SW 1271 (cell line): Measurements from ENCODE around the gene GOLGA6D.
"Not testable (repeated sequence)": the region's sequence is repeated elsewhere in the genome, so short reads cannot be mapped to it uniquely, and the experiment has no call there.

Experiments
- DNase-seq, 2 experiments: peaks; one replicate each; lab custom pipeline; 2025; lab: John Stamatoyannopoulos, UW

Gene GOLGA6D, protein sequence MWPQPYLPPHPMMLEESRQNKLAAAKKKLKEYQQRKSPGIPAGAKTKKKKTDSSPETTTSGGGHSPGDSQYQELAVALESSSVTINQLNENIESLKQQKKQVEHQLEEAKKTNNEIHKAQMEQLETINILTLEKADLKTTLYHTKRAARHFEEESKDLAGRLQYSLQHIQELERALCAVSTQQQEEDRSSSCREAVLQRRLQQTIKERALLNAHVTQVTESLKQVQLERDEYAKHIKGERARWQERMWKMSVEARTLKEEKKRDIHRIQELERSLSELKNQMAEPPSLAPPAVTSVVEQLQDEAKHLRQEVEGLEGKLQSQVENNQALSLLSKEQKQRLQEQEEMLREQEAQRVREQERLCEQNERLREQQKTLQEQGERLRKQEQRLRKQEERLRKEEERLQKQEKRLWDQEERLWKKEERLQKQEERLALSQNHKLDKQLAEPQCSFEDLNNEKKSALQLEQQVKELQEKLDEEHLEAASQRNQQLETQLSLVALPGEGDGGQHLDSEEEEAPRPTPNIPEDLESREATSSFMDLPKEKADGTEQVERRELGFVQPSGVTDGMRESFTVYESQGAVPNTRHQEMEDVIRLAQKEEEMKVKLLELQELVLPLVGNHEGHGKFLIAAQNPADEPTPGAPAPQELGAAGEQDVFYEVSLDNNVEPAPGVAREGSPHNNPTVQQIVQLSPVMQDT

DNA sequence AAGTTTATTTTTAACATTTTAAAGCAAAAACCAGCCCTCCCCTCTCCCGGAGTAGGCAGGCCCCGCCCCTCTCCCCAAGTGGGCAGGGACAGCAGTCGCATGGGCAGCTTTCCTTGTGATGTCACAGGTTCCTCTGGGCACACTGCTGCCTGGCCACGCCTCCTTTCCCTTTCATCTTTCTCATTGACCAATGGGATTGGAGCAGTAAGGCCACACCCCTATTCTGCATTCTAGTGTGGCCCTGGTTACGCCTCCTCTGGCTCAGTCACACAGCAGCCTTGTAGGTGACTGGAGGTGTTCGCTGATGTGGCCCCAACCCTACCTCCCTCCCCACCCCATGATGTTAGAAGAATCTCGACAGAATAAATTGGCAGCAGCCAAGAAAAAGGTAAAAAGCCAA, at the start of gene GOLGA6D:
TSS of gene GOLGA6D (plus strand) at position 264 of the 400 bp plus-strand sequence. CDS start at position 305, 41 bp downstream.
- DNase-seq = not testable (repeated sequence)

DNA sequence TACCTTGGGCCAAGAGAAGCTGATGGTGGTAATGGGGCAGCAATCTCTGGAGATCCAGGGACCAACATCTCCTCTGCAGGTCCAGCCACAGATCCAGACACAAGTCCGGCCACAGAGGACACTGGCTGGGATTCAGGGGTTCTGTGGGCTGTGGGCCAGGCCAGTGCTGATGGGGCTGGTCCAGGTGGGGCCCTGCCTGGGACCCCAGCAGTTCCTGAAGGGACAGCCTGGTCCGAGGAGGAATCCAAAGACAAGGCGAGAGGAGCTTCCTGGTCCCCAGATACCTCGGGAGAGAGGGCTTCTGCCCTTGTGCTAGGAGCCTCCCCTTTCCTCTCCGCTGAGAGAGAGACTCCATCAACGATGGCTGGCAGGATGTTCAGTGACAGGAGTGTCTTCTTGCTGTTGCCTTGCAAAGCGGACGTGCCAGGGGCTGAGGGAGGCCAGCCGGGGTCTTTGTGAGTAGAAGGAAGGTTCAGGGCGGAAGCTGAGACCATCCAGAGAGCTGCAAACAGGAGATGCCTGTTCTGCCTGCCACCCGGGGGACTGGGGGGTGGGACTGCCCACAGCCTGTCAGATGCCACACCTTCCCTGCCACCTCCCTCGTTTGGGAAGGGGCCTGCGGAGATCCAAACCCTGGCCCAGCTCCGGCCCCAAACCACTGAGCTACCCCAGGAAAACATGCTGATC, 49.0 kb upstream of the GOLGA6D start:
- no peak for DNase-seq

DNA sequence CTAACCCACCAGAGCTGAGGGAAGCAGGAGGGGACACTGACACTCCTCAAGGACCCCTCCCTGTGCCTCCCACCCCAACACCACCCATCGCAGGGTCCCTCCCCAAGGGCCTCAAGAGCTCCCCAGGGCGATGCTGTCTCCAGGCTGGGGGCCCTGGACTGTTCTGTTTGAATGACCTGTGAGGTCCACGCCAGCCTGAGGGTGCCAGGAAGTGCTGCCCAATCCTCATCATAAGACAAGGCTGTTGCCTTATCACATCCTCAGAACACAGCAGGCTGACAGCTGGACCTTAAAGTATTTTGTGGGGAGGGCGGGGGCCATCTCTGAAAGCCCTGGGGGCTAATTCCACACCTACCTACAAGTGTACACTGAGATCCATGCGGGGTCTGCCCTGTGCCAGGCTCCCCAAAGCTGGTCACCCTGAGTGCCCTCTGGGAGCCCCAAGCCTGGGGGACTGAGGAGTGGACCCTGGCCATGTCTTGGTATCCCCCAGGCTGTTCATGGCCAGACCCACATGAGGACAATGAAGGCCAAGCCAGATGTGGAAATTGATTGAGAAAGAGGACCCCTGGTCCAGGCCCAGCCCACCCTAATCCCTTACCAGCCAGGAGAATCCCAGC, 48.3 kb upstream of the GOLGA6D start:
- no peak for DNase-seq

DNA sequence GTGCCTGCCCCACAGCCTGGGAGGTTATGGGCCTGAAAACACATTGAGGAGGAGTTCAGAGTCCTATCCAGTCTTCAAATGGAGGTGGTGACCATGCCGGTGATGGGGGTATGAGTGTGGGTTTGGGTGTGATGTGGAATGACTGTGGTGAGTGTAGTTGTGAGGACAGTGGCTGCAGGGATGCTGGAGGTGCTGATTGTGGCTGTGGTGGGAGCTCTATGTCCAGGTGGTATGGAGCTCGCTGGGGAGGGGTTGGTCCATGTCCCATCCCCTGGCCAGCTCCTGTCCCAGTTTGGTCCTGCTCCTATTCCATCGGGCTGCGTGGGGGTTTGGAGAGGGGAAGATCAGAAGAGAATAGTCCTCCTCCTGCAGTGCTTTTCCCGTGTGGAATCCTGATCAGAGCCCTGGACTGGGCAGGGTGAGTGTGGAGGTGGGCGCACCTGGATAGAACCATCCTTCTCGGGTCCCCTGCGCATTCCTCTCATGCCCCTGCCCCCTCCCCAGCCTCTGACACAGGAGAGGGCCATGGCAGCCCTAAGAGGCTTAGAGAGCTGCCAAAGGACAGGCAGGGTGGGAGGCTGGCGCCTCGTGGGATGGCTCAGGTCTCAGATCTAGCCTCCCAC, 47.5 kb upstream of the GOLGA6D start:
- DNase-seq = no peak

DNA sequence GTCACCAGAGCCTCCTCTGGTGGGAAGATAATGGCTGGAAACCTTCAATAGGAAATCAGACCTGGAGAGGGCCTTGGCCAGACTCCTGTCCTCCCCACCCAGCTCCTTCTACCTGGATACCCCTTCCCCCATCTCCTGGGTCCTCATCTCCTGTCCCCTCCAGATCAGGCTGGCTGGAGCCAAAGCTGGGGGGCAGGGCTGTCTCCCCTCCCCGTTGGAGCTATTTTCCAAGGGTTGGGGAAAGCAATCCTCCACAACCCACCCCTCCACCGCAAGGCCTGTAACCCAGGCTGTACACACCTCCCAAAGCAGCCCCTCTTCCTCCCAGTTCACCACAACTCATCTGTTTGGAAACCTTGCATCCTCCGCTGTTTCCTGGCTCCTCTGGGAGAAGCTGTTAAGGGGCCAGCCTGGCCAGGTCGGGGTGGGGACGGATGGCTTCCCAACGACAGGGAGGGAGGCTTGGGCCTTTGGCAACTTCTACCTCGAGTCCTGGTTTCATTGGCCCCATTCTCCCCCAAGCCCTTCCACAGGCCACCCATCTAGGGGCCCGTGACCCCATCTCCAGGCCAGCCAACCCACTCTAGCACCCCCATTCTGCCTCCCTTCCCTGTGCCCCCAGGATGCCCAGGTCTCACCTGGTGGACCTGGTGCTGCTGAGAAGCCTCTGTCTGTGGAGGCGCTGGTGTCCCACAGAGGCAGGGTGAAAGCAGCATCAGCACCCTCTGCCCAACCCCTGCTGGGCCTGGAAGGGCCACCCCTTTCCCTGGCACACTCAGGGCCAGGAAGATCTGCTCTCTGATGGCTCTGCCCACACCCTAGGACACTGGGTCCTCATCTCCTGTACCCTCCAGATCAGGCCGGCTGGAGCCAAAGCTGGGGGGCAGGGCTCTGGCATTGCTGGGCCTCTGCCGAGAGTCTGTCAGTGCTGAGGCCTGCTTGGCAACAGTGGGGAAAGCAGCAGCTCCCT, 46.6 kb upstream of the GOLGA6D start:
- no peak for DNase-seq

DNA sequence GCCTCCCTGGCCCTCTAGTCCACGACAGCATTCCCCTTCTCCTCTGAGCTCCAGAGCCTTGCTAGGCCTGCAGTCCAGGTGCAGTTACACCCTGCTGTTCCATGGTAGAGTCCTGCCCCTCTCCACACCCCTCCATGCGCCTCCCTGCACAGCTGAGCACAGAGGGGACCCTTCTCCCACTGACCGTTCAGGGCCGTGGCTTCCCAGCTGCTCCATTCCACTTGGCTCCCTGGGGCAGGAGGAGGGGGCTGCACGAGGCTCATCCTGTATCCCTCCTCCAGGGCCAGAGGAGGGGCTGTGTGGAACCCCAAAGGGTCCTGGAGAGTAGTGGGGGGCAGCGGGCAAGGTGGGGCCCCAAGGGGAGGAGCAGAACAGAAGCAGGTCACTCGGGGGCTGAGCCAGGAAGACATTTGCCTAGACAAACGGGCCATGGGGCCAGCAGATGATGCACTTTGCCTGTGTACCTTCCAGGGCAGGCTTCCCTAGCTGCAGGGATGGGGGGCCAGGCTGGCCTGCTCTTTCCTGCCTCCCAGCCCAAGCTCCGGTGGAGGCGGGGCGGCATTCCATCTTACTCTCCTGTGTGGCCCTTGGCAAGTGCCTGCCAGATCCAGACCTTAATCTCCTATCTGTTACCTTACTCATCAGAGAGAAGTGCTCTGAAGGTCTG, 45.2 kb upstream of the GOLGA6D start:
- DNase-seq = no peak

DNA sequence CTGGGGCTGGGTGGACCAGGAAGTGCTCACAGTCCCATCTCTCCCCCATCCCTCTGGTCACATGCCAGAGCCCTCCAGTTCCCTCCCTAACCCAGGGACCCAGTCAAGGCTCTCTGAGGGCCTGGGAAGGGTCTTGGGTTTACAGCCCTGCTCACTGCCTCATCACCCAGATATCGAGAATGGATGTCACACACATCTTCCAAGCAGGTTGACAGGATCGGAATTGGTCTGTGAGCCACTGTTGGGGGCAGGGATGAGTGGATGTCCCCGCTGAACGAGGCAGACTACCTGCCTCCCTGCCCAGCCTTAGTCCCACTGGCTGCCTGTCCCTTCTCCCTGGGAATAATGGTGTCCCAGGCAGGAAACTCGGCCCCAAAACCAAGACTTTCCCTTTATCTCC, 44.5 kb upstream of the GOLGA6D start:
- DNase-seq = no peak

DNA sequence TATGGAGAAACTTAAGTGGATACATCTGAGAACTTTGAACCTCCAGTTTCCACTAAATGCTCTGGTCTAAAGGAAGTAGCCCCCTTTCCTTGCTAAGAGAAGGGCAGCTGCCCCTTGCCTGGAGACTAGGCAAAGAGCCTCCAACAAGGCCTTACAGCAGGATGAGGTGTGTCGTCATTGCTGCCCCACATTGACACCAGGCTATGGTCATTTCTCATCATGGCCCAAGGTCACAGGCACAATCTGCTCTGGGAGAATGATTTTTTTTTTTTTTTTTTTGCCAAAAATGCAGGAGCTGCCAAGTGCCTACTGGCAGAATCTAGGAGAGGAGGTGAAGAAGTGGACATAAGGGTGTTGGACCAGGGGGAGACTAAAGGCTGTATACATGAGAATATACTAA, 36.9 kb upstream of the GOLGA6D start:
- DNase-seq = not testable (repeated sequence)

DNA sequence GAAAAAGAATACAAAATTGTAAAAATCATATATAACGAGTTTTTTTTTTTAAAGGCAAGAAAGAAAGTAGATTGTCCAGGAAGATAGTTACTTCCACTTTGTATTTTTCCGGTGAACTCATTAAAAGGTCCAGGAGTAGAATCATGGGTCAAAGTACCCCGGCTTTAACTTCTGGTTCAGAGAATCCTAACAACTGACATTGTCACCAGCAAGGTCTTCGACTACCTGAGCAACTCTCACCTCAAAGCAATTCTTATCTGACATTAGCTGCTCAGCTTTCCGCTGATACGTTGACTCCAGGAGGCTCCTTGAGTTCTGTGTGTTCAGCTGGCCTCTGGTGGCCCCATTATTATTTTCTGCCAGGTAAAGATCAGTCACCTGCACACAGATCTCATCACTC, 33.6 kb upstream of the GOLGA6D start:
- DNase-seq = not testable (repeated sequence)

DNA sequence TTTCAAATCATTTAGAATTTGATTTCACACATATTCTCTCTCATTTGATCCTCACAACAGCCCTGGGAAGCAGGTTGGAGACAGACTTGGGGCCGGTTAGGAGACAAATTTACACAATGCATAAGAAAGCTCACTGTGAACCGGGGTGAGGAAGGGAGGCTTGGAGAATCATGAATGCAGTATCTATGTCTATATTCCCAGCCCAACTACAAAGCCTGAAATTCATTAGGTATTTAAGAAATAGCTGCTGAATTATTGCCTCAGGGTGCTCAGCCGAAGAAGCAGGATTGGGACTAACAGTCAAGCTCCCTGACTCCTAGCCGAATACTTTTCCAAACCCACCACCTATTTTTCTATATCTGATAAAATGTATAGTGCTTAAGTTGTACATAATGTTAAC, 32.9 kb upstream of the GOLGA6D start:
- DNase-seq = no peak

DNA sequence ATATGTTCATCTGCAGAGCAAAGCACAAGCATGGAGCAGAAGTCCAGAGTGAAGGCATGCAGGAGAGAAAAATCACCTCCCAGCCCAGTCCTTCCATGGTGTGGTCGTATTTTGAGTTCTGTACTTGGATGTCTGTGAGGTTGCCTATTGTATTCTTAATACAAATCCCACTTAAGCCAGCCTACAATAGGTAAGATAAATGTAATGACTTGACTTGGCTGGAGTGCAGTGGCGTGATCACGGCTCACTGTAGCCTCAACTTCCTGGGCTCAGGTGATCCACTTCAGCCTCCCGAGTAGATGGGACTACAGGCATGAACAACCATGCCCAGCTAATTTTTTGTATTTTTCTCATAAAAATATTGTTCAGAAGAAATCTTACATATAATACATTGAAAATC, 31.3 kb upstream of the GOLGA6D start:
- DNase-seq = not testable (repeated sequence)

DNA sequence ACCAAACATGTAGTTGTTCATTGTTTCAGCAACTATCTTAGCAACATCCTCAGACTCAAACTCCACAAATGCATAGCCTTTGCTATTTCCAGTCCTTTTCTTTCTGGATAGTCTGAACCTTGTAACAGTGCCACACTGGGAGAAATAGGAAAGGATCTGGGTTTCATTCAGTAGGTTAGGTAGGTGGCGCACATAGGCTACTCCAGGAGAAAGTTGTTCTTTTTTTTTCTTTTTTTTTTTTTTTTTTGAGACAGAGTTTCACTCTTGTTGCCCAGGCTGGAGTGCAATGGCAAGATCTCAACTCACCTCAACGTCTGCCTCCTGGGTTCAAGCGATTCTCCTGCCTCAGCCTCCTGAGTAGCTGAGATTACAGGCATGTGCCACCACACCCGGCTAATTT, 30.4 kb upstream of the GOLGA6D start:
- peak in 1 of 2 experiments; percentile 17 for DNase-seq

DNA sequence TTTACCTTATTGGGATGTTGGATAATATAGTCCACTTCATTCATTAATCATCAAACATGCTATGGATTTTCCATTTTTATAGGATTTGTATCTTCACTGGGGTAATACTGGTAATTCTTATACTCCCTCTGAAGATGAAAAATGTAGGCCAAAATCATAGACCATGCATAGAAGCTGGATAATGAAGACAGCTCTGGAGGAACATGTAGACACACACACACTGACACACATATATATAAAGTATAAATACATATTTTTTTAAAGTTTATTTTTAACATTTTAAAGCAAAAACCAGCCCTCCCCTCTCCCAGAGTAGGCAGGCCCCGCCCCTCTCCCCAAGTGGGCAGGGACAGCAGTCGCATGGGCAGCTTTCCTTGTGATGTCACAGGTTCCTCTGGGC, 24.6 kb upstream of the GOLGA6D start, which contains the start of gene GOLGA6C:
TSS of gene GOLGA6C (plus strand) at position 301 of the 400 bp plus-strand sequence. CDS start 265 bp downstream, outside the sequence.
- not testable (repeated sequence) for DNase-seq

DNA sequence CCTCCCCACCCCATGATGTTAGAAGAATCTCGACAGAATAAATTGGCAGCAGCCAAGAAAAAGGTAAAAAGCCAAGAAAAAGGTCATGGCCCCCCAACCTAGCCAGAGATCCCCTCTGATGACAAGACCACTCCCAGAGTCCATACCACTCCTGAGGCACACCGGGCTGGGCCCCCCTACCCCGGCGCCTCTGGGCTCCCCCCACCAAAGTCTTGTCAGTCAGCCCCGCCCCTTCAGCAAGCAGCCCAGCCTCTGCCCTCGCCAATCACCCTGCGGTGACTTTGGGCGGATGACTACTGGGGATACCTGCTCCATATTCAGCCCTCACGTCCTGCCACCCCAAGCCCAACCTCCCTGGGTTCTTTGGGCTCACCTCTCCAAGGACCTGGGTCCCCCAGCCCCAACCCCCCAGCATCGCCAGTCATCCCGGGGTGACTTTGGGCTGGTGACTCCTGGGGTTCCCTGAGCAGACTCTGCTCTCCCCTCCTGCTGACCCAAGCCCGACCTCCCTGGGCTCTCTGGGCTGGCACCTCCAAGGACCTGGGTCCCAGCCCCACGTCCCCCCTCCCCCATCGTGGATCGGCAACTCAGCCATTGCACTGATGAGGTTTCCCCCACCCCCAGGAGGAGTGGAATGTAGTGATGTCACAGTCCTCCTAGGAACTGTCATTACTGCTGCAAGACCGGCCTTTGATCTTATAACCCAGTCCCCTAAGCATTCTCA, 23.9 kb upstream of the GOLGA6D start:
- not testable (repeated sequence) for DNase-seq

DNA sequence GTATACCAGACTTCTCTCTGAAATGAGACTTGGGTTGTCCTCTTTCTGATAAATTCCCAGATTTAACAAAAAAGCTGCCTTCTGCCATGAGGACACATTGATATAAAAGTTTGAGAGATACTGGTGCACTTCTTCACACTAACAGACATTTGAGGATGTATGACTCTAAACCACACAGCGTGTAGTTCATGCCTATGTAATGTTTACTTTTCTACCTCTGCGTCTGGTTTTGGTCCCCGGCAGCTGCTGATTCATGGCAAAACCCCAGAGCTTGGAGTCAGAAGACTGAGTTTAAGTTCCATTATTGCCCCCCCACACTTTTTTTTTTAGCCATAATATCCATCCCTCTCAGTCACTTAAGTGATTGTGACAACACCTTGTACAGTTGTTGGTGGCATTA, 22.8 kb upstream of the GOLGA6D start:
- DNase-seq = not testable (repeated sequence)

DNA sequence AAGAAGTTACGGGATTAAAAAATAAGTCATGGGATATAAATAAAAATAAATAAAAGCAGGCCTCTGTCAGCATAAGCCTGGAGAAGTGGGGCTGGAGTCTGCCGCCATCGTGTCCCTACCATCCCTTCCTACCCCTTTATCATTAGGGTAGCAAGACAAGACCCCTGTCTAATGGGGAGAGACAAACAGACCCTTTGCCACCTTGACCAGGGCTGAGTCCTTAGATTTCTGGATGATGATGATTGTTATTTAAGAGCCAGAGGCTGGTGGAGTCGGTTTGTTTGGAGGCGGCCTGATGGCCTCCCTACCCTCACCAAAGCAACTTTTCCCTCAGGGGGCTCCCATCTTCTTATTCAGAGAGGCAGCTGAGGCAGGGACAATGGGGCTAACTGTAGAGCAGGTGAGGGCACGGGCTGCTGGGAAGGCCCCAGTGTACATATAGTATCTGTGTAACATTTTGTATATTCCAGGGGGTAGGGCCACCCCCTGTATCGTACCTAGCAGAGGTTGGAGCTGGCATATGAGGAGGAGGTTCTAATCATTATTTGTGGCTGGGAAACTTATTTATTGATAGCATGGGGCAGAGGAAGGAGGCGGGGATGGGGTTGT, 8.8 kb upstream of the GOLGA6D start:
- not testable (repeated sequence) for DNase-seq

DNA sequence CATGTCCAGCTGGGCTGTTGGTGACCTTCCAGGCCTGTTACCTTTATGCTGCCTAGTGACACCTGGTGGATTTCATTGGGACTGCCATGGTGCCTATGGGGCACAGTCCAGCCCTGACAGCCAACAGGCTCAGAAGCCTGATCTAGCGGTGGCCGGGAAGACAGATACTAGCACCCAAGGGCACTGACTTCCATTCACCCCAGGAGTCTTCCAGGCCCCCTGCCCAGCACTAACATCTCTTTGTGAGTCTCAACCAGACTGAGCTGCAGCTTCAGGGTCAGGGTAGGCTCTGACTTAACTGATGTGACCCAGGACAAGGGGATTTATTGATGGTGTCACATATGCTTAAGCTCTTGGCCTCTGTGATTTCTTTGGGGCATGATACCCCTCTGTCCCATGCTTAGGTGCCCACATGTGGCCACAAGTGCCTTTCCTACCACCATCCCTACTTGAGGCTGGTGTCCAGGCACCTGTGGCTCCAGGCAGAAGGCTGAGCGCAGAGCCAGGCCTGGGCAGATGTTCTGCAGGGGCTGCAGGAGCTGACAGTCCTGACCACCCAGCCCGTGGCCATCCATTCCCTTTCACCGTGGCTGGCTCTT, 8.0 kb upstream of the GOLGA6D start:
- not testable (repeated sequence) for DNase-seq

DNA sequence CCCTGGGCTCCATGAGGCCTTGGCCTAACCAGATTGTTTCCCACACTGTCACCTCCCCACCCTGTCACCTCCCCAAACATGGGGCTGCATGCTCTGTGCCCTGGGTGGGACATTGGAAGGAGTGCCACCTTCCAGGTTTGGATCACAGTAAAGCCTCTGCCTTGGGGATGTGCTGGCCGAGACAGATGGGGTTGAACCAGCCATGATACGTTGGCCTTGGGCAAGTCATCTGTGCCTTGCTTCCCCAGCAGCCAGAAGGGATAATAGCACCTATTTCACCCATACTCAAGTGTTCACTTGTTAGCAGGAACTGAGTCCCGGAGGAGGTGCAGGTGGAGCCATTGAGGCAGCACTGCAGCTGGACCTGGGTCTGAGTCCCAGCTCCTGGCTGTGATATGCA, 7.0 kb upstream of the GOLGA6D start:
- DNase-seq = not testable (repeated sequence)
